WTC11 (cell line): ENCODE measurements around the gene PDK2. TPM values are rescaled to one million over a fixed set of nuclear protein-coding genes. Genes with fewer than 3 reads are reported as not detected.

Source experiments
- ATAC-seq: fragments of 200-7000 bp; cut with Tn5 transposase; 2 replicates; pipeline ENCODE4 v1.10.0; 2021; ENCODE audit warnings: mild to moderate bottlenecking, moderate library complexity
- Bru-seq: library from RNA; stranded (reverse); fragments of 400-500 nt; gene quantifications from one replicate; lab custom pipeline; 2021; lab: Mats Ljungman, UMichigan
- CTCF ChIA-PET: fragments of 300-600 bp; sonication (Branson Sonifier 250); formaldehyde crosslinking; loops from one replicate; lab custom pipeline; 2021; ENCODE audit warnings: antibody characterized with exemption; lab: Charles Lee
- POLR2A ChIA-PET: fragments of 350-600 bp; sonication (Branson Sonifier 250); formaldehyde crosslinking; loops from one replicate; lab custom pipeline; 2021; ENCODE audit warnings: antibody characterized with exemption; lab: Charles Lee
- DNase-seq: peaks from one replicate; pipeline ENCODE4 v3.0.0; 2021; ENCODE audit warnings: low spot score
- H3K27ac Mint-ChIP-seq: 2 replicates; pipeline ENCODE4 v1.8.0; 2021; ENCODE audit warnings: mixed read lengths
- H3K27me3 Mint-ChIP-seq: 2 replicates; pipeline ENCODE4 v1.8.0; 2021; ENCODE audit warnings: low read depth, mild to moderate bottlenecking, moderate library complexity, mixed read lengths
- H3K36me3 Mint-ChIP-seq: 2 replicates; pipeline ENCODE4 v1.8.0; 2021; ENCODE audit warnings: mixed read lengths
- H3K4me1 Mint-ChIP-seq: 2 replicates; pipeline ENCODE4 v1.8.0; 2022; ENCODE audit warnings: mixed read lengths
- H3K4me3 Mint-ChIP-seq: 2 replicates; pipeline ENCODE4 v1.8.0; 2021; ENCODE audit warnings: mild to moderate bottlenecking, moderate library complexity, mixed read lengths
- H3K9me3 Mint-ChIP-seq: 2 replicates; pipeline ENCODE4 v1.8.0; 2021; ENCODE audit warnings: mixed read lengths
- ARID4B ChIP-seq: sonication (generic); formaldehyde crosslinking; IDR thresholded peaks from 2 replicates; pipeline ENCODE4 v1.8.0; 2023; ENCODE audit warnings: missing genetic modification reagents, mild to moderate bottlenecking, borderline replicate concordance
- ATF3 ChIP-seq: sonication (generic); formaldehyde crosslinking; conservative IDR thresholded peaks from 2 replicates; pipeline ENCODE4 v1.8.1; 2022; ENCODE audit warnings: mild to moderate bottlenecking, missing genetic modification reagents
- CBFB ChIP-seq: sonication (generic); formaldehyde crosslinking; IDR thresholded peaks from 2 replicates; pipeline ENCODE4 v1.8.1; 2022; ENCODE audit warnings: mild to moderate bottlenecking, low read depth, missing genetic modification reagents
- CREM ChIP-seq: sonication (generic); formaldehyde crosslinking; IDR thresholded peaks from 2 replicates; pipeline ENCODE4 v1.8.1; 2022; ENCODE audit warnings: mild to moderate bottlenecking, missing genetic modification reagents, moderate library complexity
- E2F4 ChIP-seq: sonication (generic); formaldehyde crosslinking; IDR thresholded peaks from 2 replicates; pipeline ENCODE4 v1.8.1; 2022; ENCODE audit warnings: low read depth, mild to moderate bottlenecking, moderate library complexity, missing genetic modification reagents, borderline replicate concordance
- EMX1 ChIP-seq: fragments of 250-450 bp; sonication (Bioruptor Pico); IDR thresholded peaks from 2 replicates; pipeline ENCODE4 v1.8.0; 2021; ENCODE audit warnings: mild to moderate bottlenecking
- FOXP1 ChIP-seq: sonication (generic); formaldehyde crosslinking; IDR thresholded peaks from 2 replicates; pipeline ENCODE4 v1.8.0; 2022; ENCODE audit warnings: missing genetic modification reagents, mild to moderate bottlenecking, moderate library complexity, borderline replicate concordance
- IRF2 ChIP-seq: sonication (generic); formaldehyde crosslinking; IDR thresholded peaks from 2 replicates; pipeline ENCODE4 v1.8.0; 2022; ENCODE audit warnings: low read depth, missing genetic modification reagents, borderline replicate concordance
- MAX ChIP-seq: sonication (generic); formaldehyde crosslinking; IDR thresholded peaks from 2 replicates; pipeline ENCODE4 v1.8.0; 2022; ENCODE audit warnings: mild to moderate bottlenecking, missing genetic modification reagents
- NFE2L1 ChIP-seq: sonication (generic); formaldehyde crosslinking; IDR thresholded peaks from 2 replicates; pipeline ENCODE4 v1.8.1; 2023; ENCODE audit warnings: missing genetic modification reagents
- NR1H2 ChIP-seq: sonication (generic); formaldehyde crosslinking; IDR thresholded peaks from 2 replicates; pipeline ENCODE4 v1.9.0; 2021; ENCODE audit warnings: mild to moderate bottlenecking, moderate library complexity, missing genetic modification reagents
- NR2C2 ChIP-seq: sonication (generic); formaldehyde crosslinking; IDR thresholded peaks from 2 replicates; pipeline ENCODE4 v1.8.0; 2022; ENCODE audit warnings: mild to moderate bottlenecking, missing genetic modification reagents
- PRDM15 ChIP-seq: sonication (generic); formaldehyde crosslinking; IDR thresholded peaks from 2 replicates; pipeline ENCODE4 v1.8.0; 2022; ENCODE audit warnings: missing genetic modification reagents
- SMAD4 ChIP-seq: sonication (generic); formaldehyde crosslinking; IDR thresholded peaks from 2 replicates; pipeline ENCODE4 v1.8.0; 2022; ENCODE audit warnings: mild to moderate bottlenecking, missing genetic modification reagents
- SP1 ChIP-seq: sonication (generic); formaldehyde crosslinking; conservative IDR thresholded peaks from 2 replicates; pipeline ENCODE4 v1.8.1; 2022; ENCODE audit warnings: missing genetic modification reagents
- STAT6 ChIP-seq: sonication (generic); formaldehyde crosslinking; conservative IDR thresholded peaks from 2 replicates; pipeline ENCODE4 v1.8.1; 2023; ENCODE audit warnings: mild to moderate bottlenecking, low read depth, missing genetic modification reagents, moderate library complexity
- TEAD1 ChIP-seq: sonication (generic); formaldehyde crosslinking; IDR thresholded peaks from 2 replicates; pipeline ENCODE4 v1.8.0; 2022; ENCODE audit warnings: mild to moderate bottlenecking, missing genetic modification reagents
- USF2 ChIP-seq: sonication (generic); formaldehyde crosslinking; IDR thresholded peaks from 2 replicates; pipeline ENCODE4 v1.8.1; 2023; ENCODE audit warnings: mild to moderate bottlenecking, missing genetic modification reagents, moderate library complexity
- ZNF232 ChIP-seq: sonication (generic); formaldehyde crosslinking; IDR thresholded peaks from 2 replicates; pipeline ENCODE4 v1.8.0; 2022; ENCODE audit warnings: mild to moderate bottlenecking, missing genetic modification reagents
- ZNF263 ChIP-seq: sonication (generic); formaldehyde crosslinking; IDR thresholded peaks from 2 replicates; pipeline ENCODE4 v1.8.1; 2022; ENCODE audit warnings: low read depth, mild to moderate bottlenecking, moderate library complexity, missing genetic modification reagents
- ZNF671 ChIP-seq: fragments of 250-450 bp; sonication (Bioruptor Pico); IDR thresholded peaks from 2 replicates; pipeline ENCODE4 v1.8.0; 2021; ENCODE audit warnings: mild to moderate bottlenecking
- long read RNA-seq, 3 experiments: library from RNA in 1 of 3; library from capped mRNA in 1 of 3; library from polyadenylated mRNA in 1 of 3; unstranded in 2 of 3; stranded (forward) in 1 of 3; transcript quantifications; one replicate each; pipeline ENCODE4 v2.0.0, GENCODE V29; 2021
- total RNA-seq: library from RNA; stranded (reverse); gene quantifications from 3 replicates; pipeline ENCODE4 v1.2.3, GENCODE V29; 2021

PDK2 gene
- 16.6 to 21.3 TPM (median 19.8 TPM) in 3 replicates for total RNA-seq
- Bru-seq, nascent RNA: percentile 45 among the genes with signal in this experiment
- long read RNA-seq, experiment 1, transcript PDK2-203 (11 exons, 3,440 nt): major isoform, 85 of 98 reads
- long read RNA-seq, experiment 1, partial matches to known transcripts: 1 of 98 reads
- long read RNA-seq, experiment 1, other reads (novel, unspliced or antisense): 7 of 98 reads
- long read RNA-seq, experiment 2, transcript PDK2-203 (11 exons, 3,440 nt): major isoform, 15 of 27 reads
- long read RNA-seq, experiment 2, partial matches to known transcripts: 2 of 27 reads
- long read RNA-seq, experiment 2, other reads (novel, unspliced or antisense): 9 of 27 reads
- long read RNA-seq, experiment 3, partial matches to known transcripts: 3 of 7 reads
- long read RNA-seq, experiment 3, other reads (novel, unspliced or antisense): 1 of 7 reads

GRCh38 chr17:50094753-50095619 lies at the start of gene PDK2:
Gene PDK2, plus strand, starts transcription at chr17:50095351. Its CDS starts 85 bp downstream, at chr17:50095436.
- POLR2A ChIA-PET: interaction anchor here (1.0 to 1.7 kb wide), 4 partner anchors 17 to 56 kb away, joined by 3 to 5 read pairs (median 3); no protein-coding TSS in a partner anchor
- H3K4me1 Mint-ChIP-seq: peaks cover 6% of the 10 kb centered on the region
- TF ChIP-seq CBFB (CRISPR knock-in tag) (no peak), ATF3 (no peak), SMAD4 (CRISPR knock-in tag) (no peak), FOXP1 (CRISPR knock-in tag) (peak; percentile 77; the same call in 1 of the 2 replicates), USF2 (CRISPR knock-in tag) (peak; percentile 98), MAX (CRISPR knock-in tag) (peak; percentile 88), NFE2L1 (CRISPR knock-in tag) (no peak), CREM (CRISPR knock-in tag) (0 out of 2 replicates have a peak, but pooled peaks have one; percentile 32), ZNF671 (CRISPR knock-in tag) (no peak), E2F4 (CRISPR knock-in tag) (no peak), EMX1 (CRISPR knock-in tag) (no peak), STAT6 (no peak), PRDM15 (CRISPR knock-in tag) (no peak), ARID4B (0 out of 2 replicates have a peak, but pooled peaks have one; percentile 42), NR1H2 (no peak), NR2C2 (no peak), TEAD1 (CRISPR knock-in tag) (no peak), IRF2 (CRISPR knock-in tag) (no peak), ZNF263 (no peak), ZNF232 (CRISPR knock-in tag) (no peak), SP1 (CRISPR knock-in tag) (peak; percentile 99)

More at GRCh38 chr17:50094753-50095619, at the start of gene PDK2:
- Mint-ChIP-seq H3K36me3 (no peaks in the 10 kb centered on the region), H3K27ac (peak within 1 kb of the TSS; percentile 41), H3K27me3 (no peaks in the 10 kb centered on the region), H3K9me3 (no peaks in the 10 kb centered on the region), H3K4me3 (peak within 1 kb of the TSS; percentile 97)
- ATAC-seq: peak; percentile 93
- peak; percentile 95 for DNase-seq
- CTCF ChIA-PET: interaction anchor here (0.6 to 5.4 kb wide), 70 partner anchors 9 to 850 kb away, joined by 3 to 118 read pairs (median 6); partner anchors contain the start of genes DLX3, ITGA3, SAMD14 and TMEM92
